ENCODE results near the gene RAB35. TPM values are rescaled to one million over a fixed set of nuclear protein-coding genes. Genes with fewer than 3 reads are reported as not detected.

The RAB35 gene
- total and polyA plus RNA-seq, 9 of the 15 experiments (the other 6 are each of a cell fraction or from before 2014, with no cell fraction given): 0.65 to 76.3 (median 38.9) TPM

- Histone ChIP-seq H3K27me3 (ENCODE audit: control insufficient read depth in 2 of 2, insufficient read depth in 2 of 2, low read length in 2 of 2) (no peaks in the 10 kb centered on the region), H3K27ac (ENCODE audit: extremely low read depth, low read depth, low read length) (no peak overlapping the region), H3K9me1 (ENCODE audit: control insufficient read depth, insufficient read depth, low read length) (no peaks in the 10 kb centered on the region), H3K9ac (ENCODE audit: insufficient read depth in 1 of 2, low read depth in 2 of 2, low read length in 2 of 2) (no peak overlapping the region), H3K9me3 (replicated peaks; ENCODE audit: control insufficient read depth, insufficient read depth, low read depth, low read length) (no peaks in the 10 kb centered on the region), H3K4me3 (no peak overlapping the region), H3K36me3 (ENCODE audit: control insufficient read depth, insufficient read depth, low read length) (peaks cover 27% of the 10 kb centered on the region; the same call in 1 of the 3 replicates), H3K4me2 (ENCODE audit: insufficient read depth, low read length) (no peak overlapping the region), H4K20me1 (replicated peaks; ENCODE audit: control insufficient read depth, insufficient read depth, low read length) (peaks cover 6% of the 10 kb centered on the region), H3K4me1 (replicated peaks in 1 of 2; ENCODE audit: control insufficient read depth in 2 of 2, insufficient read depth in 2 of 2, low read length in 2 of 2) (peaks cover 8 to 50% of the 10 kb centered on the region in 2 experiments; a peak in 3 of 5 replicates), H3K79me2 (ENCODE audit: control insufficient read depth, insufficient read depth, low read length) (no peaks in the 10 kb centered on the region), H2AFZ (ENCODE audit: low read depth, low read length) (no peak overlapping the region)
- DNase-seq (ENCODE audit: extremely low read depth in 1 of 4, low spot score in 3 of 4) (no peak), FAIRE-seq (no peak), ATAC-seq (no peak)
- in situ Hi-C loops (cut with MboI) (no loop called here), intact Hi-C loops (cut with micrococcal nuclease) (no loop called here)
- TF ChIP-seq NFIX (CRISPR knock-in tag; IDR thresholded peaks at IDR 0.05; ENCODE audit: low read depth) (peak; percentile 97), NFIC (IDR thresholded peaks at IDR 0.05) (peak; percentile 99), ZNF668 (CRISPR knock-in tag; IDR thresholded peaks at IDR 0.05) (no peak)
- CTCF ChIA-PET (ENCODE audit: low intra/inter-chr PET ratio): interaction anchor here (0.6 kb wide), 1 partner anchor 1722 kb away, joined by 3 read pairs; no protein-coding TSS in a partner anchor
- 81% methylated on average over 12 of the region's 12 CpGs for WGBS (ENCODE audit: insufficient coverage, low coverage, missing lambda C conversion rate)
- POLR2A ChIA-PET: interaction anchor here (0.6 to 1.8 kb wide), 4 partner anchors 13 to 437 kb away, joined by 3 to 7 read pairs (median 3); no protein-coding TSS in a partner anchor
- BruUV-seq (replicated peaks): no TSS peak
These were observed 25.0 kb downstream of the RAB35 start for GRCh38 chr12:120091371-120092090.

GRCh38 chr12:120090626-120091295, 25.8 kb downstream of the RAB35 start:
- FAIRE-seq: no peak
- H3K9me1 ChIP-seq (ENCODE audit: control insufficient read depth, insufficient read depth, low read length): no peaks in the 10 kb centered on the region
- DNase-seq (ENCODE audit: extremely low read depth in 1 of 4, low spot score in 3 of 4): no peak
- no peak for ATAC-seq
- H3K36me3 ChIP-seq (ENCODE audit: control insufficient read depth, insufficient read depth, low read length): peaks cover 19% of the 10 kb centered on the region; the same call in 1 of the 3 replicates
- H3K4me3 ChIP-seq: no peak overlapping the region
- no TSS peak for BruUV-seq (replicated peaks)
- ChIA-PET POLR2A (interaction anchor here (0.6 to 1.8 kb wide), 3 partner anchors 14 to 1489 kb away, joined by 3 to 7 read pairs (median 3); no protein-coding TSS in a partner anchor), CTCF (ENCODE audit: low intra/inter-chr PET ratio) (interaction anchor here (0.6 kb wide), 1 partner anchor 1721 kb away, joined by 3 read pairs; no protein-coding TSS in a partner anchor)
- peaks cover 15 to 48% of the 10 kb centered on the region in 2 experiments; a peak in 3 of 5 replicates for H3K4me1 ChIP-seq (replicated peaks in 1 of 2; ENCODE audit: control insufficient read depth in 2 of 2, insufficient read depth in 2 of 2, low read length in 2 of 2)
- intact Hi-C loops (cut with micrococcal nuclease): no loop called here
- no peak overlapping the region for H3K27ac ChIP-seq (ENCODE audit: extremely low read depth, low read depth, low read length)
- 61% methylated on average over 17 of the region's 19 CpGs for WGBS (ENCODE audit: insufficient coverage, low coverage, missing lambda C conversion rate)
- no peaks in the 10 kb centered on the region for H3K79me2 ChIP-seq (ENCODE audit: control insufficient read depth, insufficient read depth, low read length)
- no peak overlapping the region for H3K4me2 ChIP-seq (ENCODE audit: insufficient read depth, low read length)
- H2AFZ ChIP-seq (ENCODE audit: low read depth, low read length): no peak overlapping the region
- no peaks in the 10 kb centered on the region for H3K9me3 ChIP-seq (replicated peaks; ENCODE audit: control insufficient read depth, insufficient read depth, low read depth, low read length)
- no peak overlapping the region; a peak in 1 of 4 replicates for H3K9ac ChIP-seq (ENCODE audit: insufficient read depth in 1 of 2, low read depth in 2 of 2, low read length in 2 of 2)
- peaks cover 6% of the 10 kb centered on the region for H4K20me1 ChIP-seq (replicated peaks; ENCODE audit: control insufficient read depth, insufficient read depth, low read length)
- no peaks in the 10 kb centered on the region for H3K27me3 ChIP-seq (ENCODE audit: control insufficient read depth in 2 of 2, insufficient read depth in 2 of 2, low read length in 2 of 2)
- in situ Hi-C loops (cut with MboI): no loop called here
- TF ChIP-seq ELK1 (CRISPR knock-in tag; IDR thresholded peaks at IDR 0.05) (no peak), XRCC5 (IDR thresholded peaks at IDR 0.05; ENCODE audit: low read depth, low read length) (no peak), NR2C2 (CRISPR knock-in tag; IDR thresholded peaks at IDR 0.05) (no peak), NR2C2 (tag; IDR thresholded peaks at IDR 0.05) (no peak), ZNF277 (CRISPR knock-in tag; IDR thresholded peaks at IDR 0.05; ENCODE audit: borderline replicate concordance) (no peak), ASH1L (IDR thresholded peaks at IDR 0.05; ENCODE audit: borderline replicate concordance, low read depth, partially characterized antibody) (no peak), CBX3 (IDR thresholded peaks at IDR 0.05; ENCODE audit: borderline replicate concordance in 1 of 2, low read length in 2 of 2) (no peak), ARID2 (IDR thresholded peaks at IDR 0.05) (no peak)
